ENCODE results near the gene SEPTIN12. TPM values are rescaled to one million over a fixed set of nuclear protein-coding genes. Genes with fewer than 3 reads are reported as not detected.
"Not testable (repeated sequence)": the region's sequence is repeated elsewhere in the genome, so short reads cannot be mapped to it uniquely, and the experiment has no call there.

Gene SEPTIN12
- total RNA-seq, 1 experiment from 2014 or later = not detected

- BruUV-seq (replicated peaks) = no TSS peak
- Histone ChIP-seq H3K9me3 (ENCODE audit: low read depth, low read length, poor library complexity, severe bottlenecking) (no peaks in the 10 kb centered on the region), H3K4me1 (ENCODE audit: insufficient read depth, low read length, poor library complexity, severe bottlenecking) (no peaks in the 10 kb centered on the region), H3K27me3 (replicated peaks; ENCODE audit: insufficient read depth, low read depth, low read length, poor library complexity) (no peaks in the 10 kb centered on the region), H3K36me3 (ENCODE audit: insufficient read depth, low read length, poor library complexity, severe bottlenecking) (no peaks in the 10 kb centered on the region), H3K27ac (ENCODE audit: low read depth, low read length, poor library complexity, severe bottlenecking) (no peak overlapping the region), H3K4me3 (ENCODE audit: low read depth, low read length, poor library complexity, severe bottlenecking) (no peak overlapping the region)
- TF ChIP-seq EZH2 (IDR thresholded peaks at IDR 0.05; ENCODE audit: borderline replicate concordance, low read depth, low read length, poor library complexity, severe bottlenecking) (no peak), CTCF (conservative IDR thresholded peaks at IDR 0.05; ENCODE audit: low read depth, low read length) (no peak)
- no peak for DNase-seq (ENCODE audit: low spot score)
- intact Hi-C loops (cut with micrococcal nuclease; ENCODE audit: unreplicated experiment) = no loop called here
- CTCF ChIA-PET = no interaction called here
- POLR2A ChIA-PET (ENCODE audit: low non-redundant PET) = no interaction called here
Measured at GRCh38 chr16:4788489-4788889, 344 bp upstream of the SEPTIN12 start.

DNA sequence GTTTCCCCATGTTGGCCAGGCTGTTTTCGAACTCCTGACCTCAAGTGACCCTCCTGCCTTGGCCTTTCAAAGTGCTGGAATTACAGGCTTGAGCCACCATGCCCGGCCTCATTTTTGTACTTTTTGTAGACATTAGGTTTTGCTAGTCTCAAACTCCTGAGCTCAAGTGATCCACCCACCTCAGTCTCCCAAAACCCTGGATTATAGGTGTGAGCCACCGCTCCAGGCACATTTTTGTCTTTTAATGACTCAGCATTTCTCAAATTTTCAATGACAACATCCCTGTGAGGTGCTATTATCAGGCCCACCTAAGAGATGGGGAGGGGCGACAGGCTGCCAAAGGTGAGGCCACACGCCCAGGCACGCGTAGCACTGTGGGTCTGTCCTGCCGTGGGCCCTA, 1.1 kb downstream of the SEPTIN12 start:
- no peaks in the 10 kb centered on the region for H3K9me3 ChIP-seq (ENCODE audit: low read depth, low read length, poor library complexity, severe bottlenecking)
- no peak overlapping the region for H3K27ac ChIP-seq (ENCODE audit: low read depth, low read length, poor library complexity, severe bottlenecking)
- H3K27me3 ChIP-seq (replicated peaks; ENCODE audit: insufficient read depth, low read depth, low read length, poor library complexity) = no peaks in the 10 kb centered on the region
- H3K4me3 ChIP-seq (ENCODE audit: low read depth, low read length, poor library complexity, severe bottlenecking) = no peak overlapping the region
- TF ChIP-seq CTCF (conservative IDR thresholded peaks at IDR 0.05; ENCODE audit: low read depth, low read length) (no peak), EZH2 (IDR thresholded peaks at IDR 0.05; ENCODE audit: borderline replicate concordance, low read depth, low read length, poor library complexity, severe bottlenecking) (no peak)
- intact Hi-C loops (cut with micrococcal nuclease; ENCODE audit: unreplicated experiment) = no loop called here
- H3K36me3 ChIP-seq (ENCODE audit: insufficient read depth, low read length, poor library complexity, severe bottlenecking) = no peaks in the 10 kb centered on the region
- POLR2A ChIA-PET (ENCODE audit: low non-redundant PET) = no interaction called here
- no TSS peak for BruUV-seq (replicated peaks)
- CTCF ChIA-PET = no interaction called here
- no peak for DNase-seq (ENCODE audit: low spot score)
- no peaks in the 10 kb centered on the region for H3K4me1 ChIP-seq (ENCODE audit: insufficient read depth, low read length, poor library complexity, severe bottlenecking)

DNA sequence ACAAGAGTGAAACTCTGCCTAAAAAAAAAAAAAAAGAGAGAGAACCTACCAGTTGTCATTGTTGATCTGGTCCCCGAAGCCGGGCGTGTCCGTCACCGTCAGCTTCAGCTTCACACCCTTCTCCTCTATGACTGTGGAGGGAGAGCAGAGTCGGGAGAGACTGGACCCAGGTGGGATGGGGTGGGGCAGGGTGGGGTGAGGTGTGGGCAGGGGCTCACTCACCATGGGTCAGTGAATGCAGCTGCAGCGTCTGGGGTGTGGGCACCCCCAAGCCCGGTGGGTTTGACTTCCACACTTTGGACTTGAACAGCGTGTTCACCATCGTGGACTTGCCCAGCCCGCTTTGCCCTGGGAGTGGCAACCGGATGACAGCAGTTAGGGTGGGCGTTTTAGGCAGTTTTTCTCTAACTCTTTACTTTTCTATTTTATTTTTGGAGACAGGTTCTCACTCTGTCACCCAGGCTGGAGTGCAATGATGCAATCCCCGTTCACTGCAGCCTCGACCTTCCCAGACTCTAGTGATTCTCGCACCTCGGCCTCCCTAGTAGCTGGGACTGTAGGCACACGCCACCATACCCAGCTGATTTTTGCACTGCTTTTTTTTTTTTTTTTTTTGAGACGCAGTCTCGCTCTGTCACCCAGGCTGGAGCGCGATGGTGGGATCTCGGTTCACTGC, 2.2 kb downstream of the SEPTIN12 start:
- intact Hi-C loops (cut with micrococcal nuclease; ENCODE audit: unreplicated experiment) = no loop called here
- CTCF ChIA-PET = no interaction called here
- Histone ChIP-seq H3K4me1 (ENCODE audit: insufficient read depth, low read length, poor library complexity, severe bottlenecking) (no peaks in the 10 kb centered on the region), H3K36me3 (ENCODE audit: insufficient read depth, low read length, poor library complexity, severe bottlenecking) (no peaks in the 10 kb centered on the region), H3K4me3 (ENCODE audit: low read depth, low read length, poor library complexity, severe bottlenecking) (no peak overlapping the region), H3K9me3 (ENCODE audit: low read depth, low read length, poor library complexity, severe bottlenecking) (no peaks in the 10 kb centered on the region), H3K27me3 (replicated peaks; ENCODE audit: insufficient read depth, low read depth, low read length, poor library complexity) (no peaks in the 10 kb centered on the region), H3K27ac (ENCODE audit: low read depth, low read length, poor library complexity, severe bottlenecking) (no peak overlapping the region)
- TF ChIP-seq EZH2 (IDR thresholded peaks at IDR 0.05; ENCODE audit: borderline replicate concordance, low read depth, low read length, poor library complexity, severe bottlenecking) (no peak), CTCF (conservative IDR thresholded peaks at IDR 0.05; ENCODE audit: low read depth, low read length) (no peak)
- POLR2A ChIA-PET (ENCODE audit: low non-redundant PET) = no interaction called here
- no TSS peak for BruUV-seq (replicated peaks)
- DNase-seq (ENCODE audit: low spot score) = no peak

DNA sequence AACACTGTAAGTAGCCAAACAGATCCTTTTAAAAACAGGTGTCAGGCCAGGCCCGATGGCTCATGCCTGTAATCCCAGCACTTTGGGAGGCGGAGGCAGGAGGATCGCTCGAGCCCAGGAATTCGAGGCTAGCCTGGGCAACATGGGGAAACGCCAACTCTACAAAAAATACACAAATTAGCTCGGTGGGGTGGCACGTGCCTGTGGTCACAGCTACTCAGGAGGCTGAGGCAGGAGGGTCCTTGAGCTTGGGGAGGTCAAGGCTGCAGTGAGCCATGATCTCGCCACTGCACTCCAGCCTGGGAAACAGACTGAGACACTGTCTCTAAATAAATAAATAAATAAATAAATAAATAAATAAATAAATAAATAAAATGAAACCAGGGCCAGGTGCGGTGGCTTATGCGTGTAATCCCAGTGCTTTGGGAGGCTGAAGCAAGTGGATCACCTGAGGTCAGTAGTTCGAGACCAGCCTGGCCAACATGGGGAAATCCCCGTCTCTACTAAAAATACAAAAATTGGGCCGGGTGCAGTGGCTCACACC, 3.6 kb downstream of the SEPTIN12 start:
- CTCF ChIA-PET; DNase-seq (ENCODE audit: low spot score): not testable (repeated sequence)

More for the DNA sequence above, 3.6 kb downstream of the SEPTIN12 start:
- H3K4me3 ChIP-seq (ENCODE audit: low read depth, low read length, poor library complexity, severe bottlenecking); BruUV-seq (replicated peaks); intact Hi-C loops (cut with micrococcal nuclease; ENCODE audit: unreplicated experiment); H3K27me3 ChIP-seq (replicated peaks; ENCODE audit: insufficient read depth, low read depth, low read length, poor library complexity); H3K27ac ChIP-seq (ENCODE audit: low read depth, low read length, poor library complexity, severe bottlenecking); H3K9me3 ChIP-seq (ENCODE audit: low read depth, low read length, poor library complexity, severe bottlenecking); H3K36me3 ChIP-seq (ENCODE audit: insufficient read depth, low read length, poor library complexity, severe bottlenecking); H3K4me1 ChIP-seq (ENCODE audit: insufficient read depth, low read length, poor library complexity, severe bottlenecking); POLR2A ChIA-PET (ENCODE audit: low non-redundant PET): not testable (repeated sequence)

All from A673 (cell line).